GM19324 (cell line): ENCODE data around the gene SCLY.
"Not testable (repeated sequence)": the region's sequence is repeated elsewhere in the genome, so short reads cannot be mapped to it uniquely, and the experiment has no call there.

ENCODE experiments used
- ATAC-seq: cut with Tn5 transposase; IDR thresholded peaks from one replicate; pipeline ENCODE4 v1.9.1; 2021; ENCODE audit warnings: mild to moderate bottlenecking, moderate library complexity; ENCODE audit not compliant: unreplicated experiment, low FRiP score

The SCLY gene

GRCh38 chr2:238106698-238107524 lies 46.1 kb downstream of the SCLY start:
- ATAC-seq: no peak

GRCh38 chr2:238107525-238108422 lies 47.0 kb downstream of the SCLY start:
- peak; percentile 42 for ATAC-seq

GRCh38 chr2:238108423-238109183 lies 47.8 kb downstream of the SCLY start:
- no peak for ATAC-seq

GRCh38 chr2:238113611-238114010 lies 52.8 kb downstream of the SCLY start:
- no peak for ATAC-seq

GRCh38 chr2:238114331-238114841 lies 53.6 kb downstream of the SCLY start:
- ATAC-seq: no peak

- ATAC-seq: no peak
Measured at GRCh38 chr2:238114851-238115660, 54.3 kb downstream of the SCLY start.

GRCh38 chr2:238115709-238116108 lies 54.9 kb downstream of the SCLY start:
- not testable (repeated sequence) for ATAC-seq

GRCh38 chr2:238116298-238117198 lies 55.7 kb downstream of the SCLY start:
- no peak for ATAC-seq

- no peak for ATAC-seq
Measured at GRCh38 chr2:238117199-238118154, 56.7 kb downstream of the SCLY start.

GRCh38 chr2:238119756-238120462 lies 59.1 kb downstream of the SCLY start:
- no peak for ATAC-seq

- ATAC-seq: no peak
Measured at GRCh38 chr2:238120463-238121298, 59.9 kb downstream of the SCLY start.

- no peak for ATAC-seq
Measured at GRCh38 chr2:238121511-238122286, 60.9 kb downstream of the SCLY start.

GRCh38 chr2:238122287-238123217 lies 61.8 kb downstream of the SCLY start:
- no peak for ATAC-seq

GRCh38 chr2:238123218-238123971 lies 62.6 kb downstream of the SCLY start:
- ATAC-seq: no peak
